OCI-LY7 (cell line): ENCODE measurements around the gene FAM229B. TPM values are rescaled to one million over a fixed set of nuclear protein-coding genes. Genes with fewer than 3 reads are reported as not detected.

Experiments
- BruUV-seq: library from RNA; stranded (reverse); fragments of 400-500 nt; replicated peaks from 2 replicates; lab custom pipeline; 2021; lab: Mats Ljungman, UMichigan
- CTCF ChIA-PET: fragments of 300-600 bp; sonication (Branson Sonifier 250); formaldehyde crosslinking; loops from one replicate; lab custom pipeline; 2022; ENCODE audit warnings: antibody characterized with exemption; ENCODE audit not compliant: unreplicated experiment; lab: Charles Lee
- POLR2A ChIA-PET: fragments of 300-600 bp; sonication (Branson Sonifier 250); formaldehyde crosslinking; loops from one replicate; lab custom pipeline; 2022; ENCODE audit warnings: antibody characterized with exemption; lab: Charles Lee
- DNase-seq: peaks from one replicate; pipeline ENCODE4 v3.0.0-alpha.2; 2015; ENCODE audit warnings: low spot score
- H2AFZ ChIP-seq: fragments of 200-600 bp; sonication (generic), shearing (Covaris generic); 2 replicates; pipeline ENCODE4 v1.6.1; 2014; ENCODE audit warnings: mild to moderate bottlenecking, antibody characterized with exemption, low read length, moderate library complexity
- H3K27ac ChIP-seq: fragments of 200-600 bp; sonication (generic); 2 replicates; pipeline ENCODE4 v1.5.1; 2014; ENCODE audit warnings: mixed run types, low read depth, mild to moderate bottlenecking, moderate library complexity, low read length, inconsistent platforms; ENCODE audit not compliant: poor library complexity, severe bottlenecking
- H3K36me3 ChIP-seq: fragments of 200-600 bp; sonication (generic); 2 replicates; pipeline ENCODE4 v1.6.1; 2014; ENCODE audit warnings: mild to moderate bottlenecking, antibody characterized with exemption, low read length, moderate library complexity, mixed read lengths; ENCODE audit not compliant: insufficient read depth
- H3K4me1 ChIP-seq: fragments of 200-600 bp; sonication (generic); 2 replicates; pipeline ENCODE4 v1.5.1; 2014; ENCODE audit warnings: mild to moderate bottlenecking, low read length; ENCODE audit not compliant: insufficient read depth, poor library complexity, severe bottlenecking
- H3K4me2 ChIP-seq: fragments of 200-600 bp; sonication (generic); 2 replicates; pipeline ENCODE4 v1.6.1; 2014; ENCODE audit warnings: mild to moderate bottlenecking, low read length
- H3K4me3 ChIP-seq: fragments of 200-600 bp; sonication (generic); 2 replicates; pipeline ENCODE4 v1.5.1; 2014; ENCODE audit warnings: mild to moderate bottlenecking, low read depth, low read length; ENCODE audit not compliant: poor library complexity, severe bottlenecking
- H3K79me2 ChIP-seq: fragments of 200-600 bp; sonication (generic); 2 replicates; pipeline ENCODE4 v1.6.1; 2016; ENCODE audit warnings: low read depth, mild to moderate bottlenecking, low read length, moderate library complexity, mixed read lengths; ENCODE audit not compliant: insufficient read depth
- H3K9me2 ChIP-seq: fragments of 200-600 bp; sonication (generic); 2 replicates; pipeline ENCODE4 v1.6.1; 2016; ENCODE audit warnings: mild to moderate bottlenecking, low read length, mixed read lengths; ENCODE audit not compliant: insufficient read depth
- H3K9me3 ChIP-seq: fragments of 200-600 bp; sonication (generic); 2 replicates; pipeline ENCODE4 v1.6.1; 2014; ENCODE audit warnings: mild to moderate bottlenecking, mixed run types, low read length, mixed read lengths
- H4K20me1 ChIP-seq: fragments of 200-600 bp; sonication (generic); 2 replicates; pipeline ENCODE4 v1.6.1; 2014; ENCODE audit warnings: mild to moderate bottlenecking, antibody characterized with exemption, low read length, moderate library complexity, mixed read lengths; ENCODE audit not compliant: insufficient read depth
- CTCF ChIP-seq: fragments of 200-600 bp; sonication (generic); conservative IDR thresholded peaks from 2 replicates; pipeline ENCODE4 v1.5.1; 2014; ENCODE audit warnings: mild to moderate bottlenecking, antibody characterized with exemption, low read length, moderate library complexity, mixed read lengths
- EZH2phosphoT487 ChIP-seq: fragments of 200-600 bp; sonication (generic); IDR thresholded peaks from 2 replicates; pipeline ENCODE4 v1.6.1; 2018; ENCODE audit warnings: low read depth, borderline replicate concordance, mild to moderate bottlenecking, mixed run types, antibody characterized with exemption, low read length, moderate library complexity, mixed read lengths
- intact Hi-C: fragments of 100-400 bp; cut with micrococcal nuclease; formaldehyde crosslinking; loops from one replicate; pipeline ENCODE4 v1.10.0; 2022; ENCODE audit not compliant: unreplicated experiment
- total RNA-seq, 2 experiments: library from RNA; depleted of rRNA in 1 of 2; stranded (reverse); fragments of >200 nt in 1 of 2; shearing (Covaris generic) in 1 of 2; gene quantifications; 2 replicates each; pipeline ENCODE4 v1.2.3, GENCODE V29; 2014 to 2022

Gene FAM229B
- total RNA-seq, 2 experiments from 2014 or later = 3.7 to 6.2 TPM

GRCh38 chr6:112058243-112059032 lies 29.0 kb upstream of the FAM229B start:
- Histone ChIP-seq H3K4me3 (no peak overlapping the region), H3K79me2 (no peaks in the 10 kb centered on the region), H4K20me1 (no peaks in the 10 kb centered on the region), H3K36me3 (no peaks in the 10 kb centered on the region), H3K9me3 (no peaks in the 10 kb centered on the region), H3K27ac (no peak overlapping the region), H2AFZ (no peak overlapping the region), H3K4me2 (no peak overlapping the region), H3K9me2 (no peaks in the 10 kb centered on the region), H3K4me1 (no peaks in the 10 kb centered on the region)
- TF ChIP-seq CTCF = no peak
- no peak for TF ChIP-seq EZH2phosphoT487
- ChIA-PET CTCF (interaction anchor here (1.1 kb wide), 1 partner anchor 15 kb away, joined by 3 read pairs; no protein-coding TSS in a partner anchor), POLR2A (interaction anchor here (0.7 to 1.3 kb wide), 2 partner anchors 14 to 541 kb away, joined by 3 to 5 read pairs; no protein-coding TSS in a partner anchor)
- no TSS peak for BruUV-seq
- DNase-seq = no peak
- intact Hi-C loops = no loop called here

- intact Hi-C loops = no loop called here
- Histone ChIP-seq H3K4me1 (no peaks in the 10 kb centered on the region), H3K27ac (no peak overlapping the region), H3K79me2 (no peaks in the 10 kb centered on the region), H4K20me1 (no peaks in the 10 kb centered on the region), H3K9me2 (no peaks in the 10 kb centered on the region), H3K4me3 (no peak overlapping the region), H3K4me2 (no peak overlapping the region), H3K9me3 (no peaks in the 10 kb centered on the region), H2AFZ (no peak overlapping the region), H3K36me3 (no peaks in the 10 kb centered on the region)
- ChIA-PET CTCF (no interaction called here), POLR2A (interaction anchor here (0.7 to 1.4 kb wide), 3 partner anchors 10 to 26 kb away, joined by 3 to 4 read pairs (median 3); partner anchors contain the start of genes FAM229B and TUBE1)
- DNase-seq = no peak
- TF ChIP-seq EZH2phosphoT487 = no peak
- TF ChIP-seq CTCF = no peak
- BruUV-seq = no TSS peak
Observed at GRCh38 chr6:112061605-112062004, 25.8 kb upstream of the FAM229B start.

- BruUV-seq = no TSS peak
- POLR2A ChIA-PET = no interaction called here
- intact Hi-C loops = no loop called here
- no peaks in the 10 kb centered on the region for H4K20me1 ChIP-seq
- H3K4me2 ChIP-seq = no peak overlapping the region
- H3K4me3 ChIP-seq = no peak overlapping the region
- H3K36me3 ChIP-seq = no peaks in the 10 kb centered on the region
- TF ChIP-seq CTCF = no peak
- TF ChIP-seq EZH2phosphoT487 = no peak
- H3K79me2 ChIP-seq = no peaks in the 10 kb centered on the region
- no peaks in the 10 kb centered on the region for H3K9me3 ChIP-seq
- CTCF ChIA-PET = no interaction called here
- H3K4me1 ChIP-seq = no peaks in the 10 kb centered on the region
- H3K27ac ChIP-seq = no peak overlapping the region
- H3K9me2 ChIP-seq = no peaks in the 10 kb centered on the region
- no peak overlapping the region for H2AFZ ChIP-seq
- no peak for DNase-seq
Observed at GRCh38 chr6:112062966-112063365, 24.4 kb upstream of the FAM229B start.
